Liver (tissue), 9 donors: ENCODE data around the gene MAP4K3. TPM values are rescaled to one million over a fixed set of nuclear protein-coding genes. Genes with fewer than 3 reads are reported as not detected.

Experiments
- DNase-seq: peaks from one replicate; pipeline ENCODE4 v3.0.0-alpha.2; 2017; ENCODE audit warnings: low spot score
- H3K27ac ChIP-seq, 2 donors: one replicate each; pipeline ENCODE4 v1.7.0; 2013; ENCODE audit warnings: inconsistent platforms in 2 of 2, low read length in 2 of 2, control low read depth in 1 of 2, low read depth in 1 of 2, mild to moderate bottlenecking in 1 of 2
- H3K27me3 ChIP-seq, 4 donors: one replicate each; pipeline versions ENCODE4 v1.6.1 to v1.7.0; 2013; ENCODE audit warnings: low read length in 3 of 4, inconsistent platforms in 1 of 4, mild to moderate bottlenecking in 1 of 4, moderate library complexity in 1 of 4; ENCODE audit not compliant: control insufficient read depth in 4 of 4, insufficient read depth in 4 of 4
- H3K36me3 ChIP-seq, 4 donors: one replicate each; pipeline versions ENCODE4 v1.6.1 to v1.7.0; 2013; ENCODE audit warnings: low read length in 3 of 4, mild to moderate bottlenecking in 3 of 4, low read depth in 1 of 4, moderate library complexity in 1 of 4; ENCODE audit not compliant: control insufficient read depth in 4 of 4, insufficient read depth in 3 of 4
- H3K4me1 ChIP-seq, 4 donors: one replicate each; pipeline versions ENCODE4 v1.6.1 to v1.7.0; 2013; ENCODE audit warnings: low read length in 3 of 4, mild to moderate bottlenecking in 3 of 4, moderate library complexity in 1 of 4; ENCODE audit not compliant: control insufficient read depth in 4 of 4, insufficient read depth in 4 of 4
- H3K4me3 ChIP-seq, 3 donors: one replicate each; pipeline versions ENCODE4 v1.6.1 to v1.7.0; 2013; ENCODE audit warnings: low read length in 3 of 3, control low read depth in 1 of 3, low read depth in 1 of 3, mild to moderate bottlenecking in 1 of 3
- H3K9ac ChIP-seq, 2 donors: one replicate each; pipeline ENCODE4 v1.7.0; 2013; ENCODE audit warnings: low read length in 2 of 2, mild to moderate bottlenecking in 2 of 2, moderate library complexity in 2 of 2, control low read depth in 1 of 2, low read depth in 1 of 2
- H3K9me3 ChIP-seq, 4 donors: one replicate each; pipeline versions ENCODE4 v1.6.1 to v1.7.0; 2013; ENCODE audit warnings: low read length in 3 of 4; ENCODE audit not compliant: control insufficient read depth in 4 of 4
- EGR1 ChIP-seq, 2 donors: IDR thresholded peaks; 2 replicates each; pipeline ENCODE4 v1.6.1; 2016 to 2018; ENCODE audit warnings: antibody characterized with exemption in 2 of 2, low read depth in 2 of 2
- FOXA1 ChIP-seq: IDR thresholded peaks from 2 replicates; pipeline ENCODE4 v1.6.1; 2016; ENCODE audit warnings: antibody characterized with exemption
- FOXA2 ChIP-seq: IDR thresholded peaks from 2 replicates; pipeline ENCODE4 v1.6.1; 2016; ENCODE audit warnings: antibody characterized with exemption
- GABPA ChIP-seq, 2 donors: IDR thresholded peaks in 1 of 2; conservative IDR thresholded peaks in 1 of 2; 2 replicates each; pipeline ENCODE4 v1.6.1; 2016; ENCODE audit warnings: antibody characterized with exemption in 2 of 2, mild to moderate bottlenecking in 1 of 2, moderate library complexity in 1 of 2
- HNF4A ChIP-seq, 2 donors: conservative IDR thresholded peaks; 2 replicates each; pipeline ENCODE4 v1.6.1; 2016; ENCODE audit warnings: antibody characterized with exemption in 2 of 2, mild to moderate bottlenecking in 2 of 2
- HNF4G ChIP-seq: IDR thresholded peaks from 2 replicates; pipeline ENCODE4 v1.6.1; 2016; ENCODE audit warnings: antibody characterized with exemption
- JUND ChIP-seq, 2 donors: IDR thresholded peaks; 2 replicates each; pipeline ENCODE4 v1.6.1; 2016; ENCODE audit warnings: antibody characterized with exemption in 2 of 2
- NR2F2 ChIP-seq: IDR thresholded peaks from 2 replicates; pipeline ENCODE4 v1.6.1; 2016; ENCODE audit warnings: antibody characterized with exemption
- RAD21 ChIP-seq, 2 donors: IDR thresholded peaks; 2 replicates each; pipeline ENCODE4 v1.6.1; 2016; ENCODE audit warnings: antibody characterized with exemption in 2 of 2, mild to moderate bottlenecking in 2 of 2
- RXRA ChIP-seq, 2 donors: IDR thresholded peaks; 2 replicates each; pipeline ENCODE4 v1.6.1; 2017 to 2018; ENCODE audit warnings: antibody characterized with exemption in 2 of 2, mild to moderate bottlenecking in 1 of 2
- SP1 ChIP-seq: IDR thresholded peaks from 2 replicates; pipeline ENCODE4 v1.6.1; 2018; ENCODE audit warnings: antibody characterized with exemption, mild to moderate bottlenecking
- TAF1 ChIP-seq: conservative IDR thresholded peaks from 2 replicates; pipeline ENCODE4 v1.6.1; 2016; ENCODE audit warnings: antibody characterized with exemption, mild to moderate bottlenecking
- YY1 ChIP-seq: IDR thresholded peaks from 2 replicates; pipeline ENCODE4 v1.6.1; 2016; ENCODE audit warnings: antibody characterized with exemption, mild to moderate bottlenecking
- WGBS: extraction: QIAGEN DNeasy Blood & Tissue Kit; methylation state at CpG from one replicate; pipeline ENCODE4 v1.1.7; 2013; 5-methylcytosine and 5-hydroxymethylcytosine counted together
- polyA plus RNA-seq, 2 donors: library from polyadenylated mRNA; stranded (reverse) in 1 of 2; unstranded in 1 of 2; fragments of 200-250 nt in 1 of 2; fragments of >200 nt in 1 of 2; fragmentation: Nextera tagmentation in 1 of 2; extraction: Ambion mirVana in 1 of 2; gene quantifications; one replicate each; pipeline versions ENCODE4 v1.2.1 to v1.2.3, GENCODE V29; 2013 to 2015
- total RNA-seq, 2 donors: library from RNA; depleted of rRNA; stranded (reverse); fragments of >200 nt; gene quantifications; one replicate each; pipeline ENCODE4 v1.2.3, GENCODE V29; 2014
- TF ChIP-seq, protein P1 (sequence below): fragments of 150-350 bp; IDR thresholded peaks from 2 replicates; pipeline ENCODE4 v1.5.1; 2017; ENCODE audit warnings: improper control_type of control experiment, low read depth, low read length; ENCODE audit not compliant: missing input control
- TF ChIP-seq, protein P2 (sequence below): IDR thresholded peaks from 2 replicates; pipeline ENCODE4 v1.6.1; 2016; ENCODE audit warnings: antibody characterized with exemption
- TF ChIP-seq, protein P3 (sequence below): IDR thresholded peaks from 2 replicates; pipeline ENCODE4 v1.6.1; 2016; ENCODE audit warnings: antibody characterized with exemption
- TF ChIP-seq, protein P4 (sequence below): IDR thresholded peaks from 2 replicates; pipeline ENCODE4 v1.6.1; 2016; ENCODE audit warnings: antibody characterized with exemption, mild to moderate bottlenecking
- TF ChIP-seq, protein P5 (sequence below): IDR thresholded peaks from 2 replicates; pipeline ENCODE4 v1.6.1; 2016; ENCODE audit warnings: antibody characterized with exemption
- donor health status: healthy.
- donor health status: healthy.
- donor health status: healthy.
- donor health status: healthy.
- donor health status: healthy.

Gene MAP4K3
- total and polyA plus RNA-seq, 4 donors, result 6.2 to 23.8 (median 10.9) TPM

DNA sequence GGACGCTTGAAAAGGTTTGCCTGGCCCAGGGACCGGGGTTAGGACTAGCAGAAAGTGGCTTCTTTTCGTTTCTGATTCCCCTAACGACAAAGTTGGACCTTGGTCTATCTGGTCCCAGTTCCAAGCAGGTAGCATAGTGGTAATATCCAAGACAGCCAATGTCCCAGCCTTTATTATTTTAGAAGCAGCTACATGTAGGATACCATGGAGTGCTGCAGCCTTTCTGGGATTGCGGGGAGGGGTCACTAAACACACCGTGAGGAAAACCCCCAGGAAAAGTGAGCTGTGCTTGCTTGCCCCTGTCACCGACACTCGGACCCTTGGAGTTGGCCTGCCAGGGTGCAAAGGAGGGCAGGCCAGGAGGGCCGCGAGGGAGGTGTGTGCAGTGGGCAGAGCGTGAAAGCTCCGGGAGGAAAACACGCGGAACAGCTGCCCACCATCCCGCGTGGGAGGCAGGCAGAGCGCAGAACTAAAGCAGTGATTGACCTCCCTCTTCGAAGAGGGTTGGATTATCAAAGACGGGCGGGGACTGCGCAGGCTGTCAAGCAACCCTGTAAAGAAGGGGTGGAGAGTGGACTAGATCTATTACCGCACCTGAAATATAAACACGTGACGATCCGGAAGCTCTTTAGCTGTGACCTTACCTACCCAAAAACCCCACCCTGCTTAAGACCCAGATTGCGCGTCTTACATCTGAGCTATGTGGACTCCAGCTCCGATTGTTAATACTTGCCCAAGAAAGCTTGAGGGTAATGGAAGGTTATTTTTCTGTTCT, 624 bp upstream of the MAP4K3 start:
- H3K4me3 ChIP-seq, result peak overlapping the region; percentile 89 to 98 (median 95)
- no peaks in the 10 kb centered on the region for H3K9me3 ChIP-seq
- H3K27ac ChIP-seq, result peak overlapping the region; percentile 89 to 91
- peak overlapping the region; percentile 78 to 91 for H3K9ac ChIP-seq
- H3K36me3 ChIP-seq, result no peaks in the 10 kb centered on the region
- peak; percentile 88 for TF ChIP-seq TAF1
- TF ChIP-seq NR2F2, result no peak
- peak; percentile 11 for TF ChIP-seq FOXA1
- TF ChIP-seq, protein P1, sequence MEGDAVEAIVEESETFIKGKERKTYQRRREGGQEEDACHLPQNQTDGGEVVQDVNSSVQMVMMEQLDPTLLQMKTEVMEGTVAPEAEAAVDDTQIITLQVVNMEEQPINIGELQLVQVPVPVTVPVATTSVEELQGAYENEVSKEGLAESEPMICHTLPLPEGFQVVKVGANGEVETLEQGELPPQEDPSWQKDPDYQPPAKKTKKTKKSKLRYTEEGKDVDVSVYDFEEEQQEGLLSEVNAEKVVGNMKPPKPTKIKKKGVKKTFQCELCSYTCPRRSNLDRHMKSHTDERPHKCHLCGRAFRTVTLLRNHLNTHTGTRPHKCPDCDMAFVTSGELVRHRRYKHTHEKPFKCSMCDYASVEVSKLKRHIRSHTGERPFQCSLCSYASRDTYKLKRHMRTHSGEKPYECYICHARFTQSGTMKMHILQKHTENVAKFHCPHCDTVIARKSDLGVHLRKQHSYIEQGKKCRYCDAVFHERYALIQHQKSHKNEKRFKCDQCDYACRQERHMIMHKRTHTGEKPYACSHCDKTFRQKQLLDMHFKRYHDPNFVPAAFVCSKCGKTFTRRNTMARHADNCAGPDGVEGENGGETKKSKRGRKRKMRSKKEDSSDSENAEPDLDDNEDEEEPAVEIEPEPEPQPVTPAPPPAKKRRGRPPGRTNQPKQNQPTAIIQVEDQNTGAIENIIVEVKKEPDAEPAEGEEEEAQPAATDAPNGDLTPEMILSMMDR, result peak; percentile 2
- TF ChIP-seq, protein P2, sequence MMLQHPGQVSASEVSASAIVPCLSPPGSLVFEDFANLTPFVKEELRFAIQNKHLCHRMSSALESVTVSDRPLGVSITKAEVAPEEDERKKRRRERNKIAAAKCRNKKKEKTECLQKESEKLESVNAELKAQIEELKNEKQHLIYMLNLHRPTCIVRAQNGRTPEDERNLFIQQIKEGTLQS, result no peak
- TF ChIP-seq SP1, result peak; percentile 32
- TF ChIP-seq, protein P3, sequence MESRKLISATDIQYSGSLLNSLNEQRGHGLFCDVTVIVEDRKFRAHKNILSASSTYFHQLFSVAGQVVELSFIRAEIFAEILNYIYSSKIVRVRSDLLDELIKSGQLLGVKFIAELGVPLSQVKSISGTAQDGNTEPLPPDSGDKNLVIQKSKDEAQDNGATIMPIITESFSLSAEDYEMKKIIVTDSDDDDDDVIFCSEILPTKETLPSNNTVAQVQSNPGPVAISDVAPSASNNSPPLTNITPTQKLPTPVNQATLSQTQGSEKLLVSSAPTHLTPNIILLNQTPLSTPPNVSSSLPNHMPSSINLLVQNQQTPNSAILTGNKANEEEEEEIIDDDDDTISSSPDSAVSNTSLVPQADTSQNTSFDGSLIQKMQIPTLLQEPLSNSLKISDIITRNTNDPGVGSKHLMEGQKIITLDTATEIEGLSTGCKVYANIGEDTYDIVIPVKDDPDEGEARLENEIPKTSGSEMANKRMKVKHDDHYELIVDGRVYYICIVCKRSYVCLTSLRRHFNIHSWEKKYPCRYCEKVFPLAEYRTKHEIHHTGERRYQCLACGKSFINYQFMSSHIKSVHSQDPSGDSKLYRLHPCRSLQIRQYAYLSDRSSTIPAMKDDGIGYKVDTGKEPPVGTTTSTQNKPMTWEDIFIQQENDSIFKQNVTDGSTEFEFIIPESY, result no peak
- TF ChIP-seq, protein P4, sequence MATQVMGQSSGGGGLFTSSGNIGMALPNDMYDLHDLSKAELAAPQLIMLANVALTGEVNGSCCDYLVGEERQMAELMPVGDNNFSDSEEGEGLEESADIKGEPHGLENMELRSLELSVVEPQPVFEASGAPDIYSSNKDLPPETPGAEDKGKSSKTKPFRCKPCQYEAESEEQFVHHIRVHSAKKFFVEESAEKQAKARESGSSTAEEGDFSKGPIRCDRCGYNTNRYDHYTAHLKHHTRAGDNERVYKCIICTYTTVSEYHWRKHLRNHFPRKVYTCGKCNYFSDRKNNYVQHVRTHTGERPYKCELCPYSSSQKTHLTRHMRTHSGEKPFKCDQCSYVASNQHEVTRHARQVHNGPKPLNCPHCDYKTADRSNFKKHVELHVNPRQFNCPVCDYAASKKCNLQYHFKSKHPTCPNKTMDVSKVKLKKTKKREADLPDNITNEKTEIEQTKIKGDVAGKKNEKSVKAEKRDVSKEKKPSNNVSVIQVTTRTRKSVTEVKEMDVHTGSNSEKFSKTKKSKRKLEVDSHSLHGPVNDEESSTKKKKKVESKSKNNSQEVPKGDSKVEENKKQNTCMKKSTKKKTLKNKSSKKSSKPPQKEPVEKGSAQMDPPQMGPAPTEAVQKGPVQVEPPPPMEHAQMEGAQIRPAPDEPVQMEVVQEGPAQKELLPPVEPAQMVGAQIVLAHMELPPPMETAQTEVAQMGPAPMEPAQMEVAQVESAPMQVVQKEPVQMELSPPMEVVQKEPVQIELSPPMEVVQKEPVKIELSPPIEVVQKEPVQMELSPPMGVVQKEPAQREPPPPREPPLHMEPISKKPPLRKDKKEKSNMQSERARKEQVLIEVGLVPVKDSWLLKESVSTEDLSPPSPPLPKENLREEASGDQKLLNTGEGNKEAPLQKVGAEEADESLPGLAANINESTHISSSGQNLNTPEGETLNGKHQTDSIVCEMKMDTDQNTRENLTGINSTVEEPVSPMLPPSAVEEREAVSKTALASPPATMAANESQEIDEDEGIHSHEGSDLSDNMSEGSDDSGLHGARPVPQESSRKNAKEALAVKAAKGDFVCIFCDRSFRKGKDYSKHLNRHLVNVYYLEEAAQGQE, result peak; percentile 69
- no peak for TF ChIP-seq EGR1 (IDR thresholded peaks at IDR 0.05; ENCODE audit: low read depth in 2 of 2)
- TF ChIP-seq GABPA (IDR thresholded peaks at IDR 0.05 in 1 of 2, conservative IDR thresholded peaks at IDR 0.05 in 1 of 2), result peak in 1 of 2 donors; percentile 30
- TF ChIP-seq HNF4G, result no peak
- peak; percentile 53 for TF ChIP-seq YY1
- peak in 1 of 2 donors; percentile 6 for TF ChIP-seq JUND (IDR thresholded peaks at IDR 0.05)
- TF ChIP-seq, protein P5, sequence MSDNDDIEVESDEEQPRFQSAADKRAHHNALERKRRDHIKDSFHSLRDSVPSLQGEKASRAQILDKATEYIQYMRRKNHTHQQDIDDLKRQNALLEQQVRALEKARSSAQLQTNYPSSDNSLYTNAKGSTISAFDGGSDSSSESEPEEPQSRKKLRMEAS, result no peak
- TF ChIP-seq RXRA (IDR thresholded peaks at IDR 0.05), result peak; percentile 32 to 37
- TF ChIP-seq FOXA2, result no peak
- peak; percentile 42 to 45 for TF ChIP-seq HNF4A (conservative IDR thresholded peaks at IDR 0.05)
- TF ChIP-seq RAD21 (IDR thresholded peaks at IDR 0.05), result no peak
- peaks cover 7 to 24% (median 17%) of the 10 kb centered on the region in 4 donors for H3K4me1 ChIP-seq
- no peaks in the 10 kb centered on the region for H3K27me3 ChIP-seq
- peak; percentile 52 for DNase-seq
- 3% methylated on average over 28 of the region's 28 CpGs for WGBS
